Trophoblast cell (in vitro differentiated cells and primary cell): ENCODE results near the gene MINAR2.

ENCODE experiments used
- DNase-seq, 2 donors: peaks; one replicate each; pipeline ENCODE4 v3.0.0-alpha.2; 2016
- H2AFZ ChIP-seq: 2 replicates; pipeline ENCODE4 v1.6.1; 2013; ENCODE audit warnings: low read length, moderate library complexity, mild to moderate bottlenecking; ENCODE audit not compliant: insufficient read depth, poor library complexity
- H2AK5ac ChIP-seq: 2 replicates; pipeline ENCODE4 v1.6.1; 2013; ENCODE audit warnings: mild to moderate bottlenecking, low read length
- H2BK120ac ChIP-seq: 2 replicates; pipeline ENCODE4 v1.6.1; 2013; ENCODE audit warnings: low read length, mild to moderate bottlenecking, moderate library complexity; ENCODE audit not compliant: insufficient read depth, poor library complexity
- H2BK12ac ChIP-seq: 2 replicates; pipeline ENCODE4 v1.6.1; 2013; ENCODE audit warnings: mild to moderate bottlenecking, low read length, moderate library complexity
- H2BK5ac ChIP-seq: 2 replicates; pipeline ENCODE4 v1.6.1; 2013; ENCODE audit warnings: low read length, low read depth, moderate library complexity, mild to moderate bottlenecking; ENCODE audit not compliant: poor library complexity
- H3K14ac ChIP-seq: 2 replicates; pipeline ENCODE4 v1.6.1; 2013; ENCODE audit warnings: mild to moderate bottlenecking, low read length
- H3K18ac ChIP-seq: 2 replicates; pipeline ENCODE4 v1.6.1; 2013; ENCODE audit warnings: mild to moderate bottlenecking, low read length
- H3K23ac ChIP-seq: 2 replicates; pipeline ENCODE4 v1.6.1; 2013; ENCODE audit warnings: low read length
- H3K27ac ChIP-seq: 2 replicates; pipeline ENCODE4 v1.5.1; 2013; ENCODE audit warnings: low read depth, mild to moderate bottlenecking, inconsistent platforms, low read length, moderate library complexity
- H3K27me3 ChIP-seq: 2 replicates; pipeline ENCODE4 v1.6.1; 2013; ENCODE audit warnings: inconsistent platforms, mild to moderate bottlenecking, low read length, moderate library complexity; ENCODE audit not compliant: insufficient read depth
- H3K36me3 ChIP-seq, 2 experiments: 1 replicate in 1 of 2; 2 replicates in 1 of 2; pipeline ENCODE4 v1.6.1; 2013; ENCODE audit warnings: low read length in 2 of 2, mild to moderate bottlenecking in 2 of 2, moderate library complexity in 1 of 2; ENCODE audit not compliant: insufficient read depth in 2 of 2, control insufficient read depth in 1 of 2
- H3K4ac ChIP-seq: 2 replicates; pipeline ENCODE4 v1.6.1; 2013; ENCODE audit warnings: low read depth, mild to moderate bottlenecking, low read length, moderate library complexity
- H3K4me1 ChIP-seq, 2 experiments: 1 replicate in 1 of 2; 2 replicates in 1 of 2; pipeline ENCODE4 v1.6.1; 2013; ENCODE audit warnings: low read length in 2 of 2, mild to moderate bottlenecking in 2 of 2, moderate library complexity in 1 of 2; ENCODE audit not compliant: insufficient read depth in 2 of 2, control insufficient read depth in 1 of 2
- H3K4me2 ChIP-seq: 2 replicates; pipeline ENCODE4 v1.6.1; 2013; ENCODE audit warnings: inconsistent platforms, mild to moderate bottlenecking, low read length, moderate library complexity
- H3K4me3 ChIP-seq: 2 replicates; pipeline ENCODE4 v1.5.1; 2013; ENCODE audit warnings: mild to moderate bottlenecking, low read depth, low read length, inconsistent platforms
- H3K79me1 ChIP-seq: one replicate; pipeline ENCODE4 v1.6.1; 2013; ENCODE audit warnings: low read length
- H3K79me2 ChIP-seq: 2 replicates; pipeline ENCODE4 v1.6.1; 2013; ENCODE audit warnings: low read length, mild to moderate bottlenecking; ENCODE audit not compliant: control insufficient read depth, insufficient read depth, poor library complexity
- H3K9ac ChIP-seq: 2 replicates; pipeline ENCODE4 v1.6.1; 2013; ENCODE audit warnings: mild to moderate bottlenecking, low read length
- H3K9me3 ChIP-seq: 2 replicates; pipeline ENCODE4 v1.6.1; 2013; ENCODE audit warnings: low read depth, mild to moderate bottlenecking, control low read depth, inconsistent platforms, low read length; ENCODE audit not compliant: insufficient read depth
- H4K12ac ChIP-seq: 2 replicates; pipeline ENCODE4 v1.6.1; 2013; ENCODE audit warnings: low read depth, mild to moderate bottlenecking, low read length, moderate library complexity
- H4K8ac ChIP-seq: 2 replicates; pipeline ENCODE4 v1.6.1; 2013; ENCODE audit warnings: low read depth, mild to moderate bottlenecking, low read length, moderate library complexity
- H4K91ac ChIP-seq: one replicate; pipeline ENCODE4 v1.6.1; 2013; ENCODE audit warnings: low read depth, mild to moderate bottlenecking, low read length, moderate library complexity
- WGBS: extraction: QIAGEN DNeasy Blood & Tissue Kit; methylation state at CpG from one replicate; pipeline ENCODE4 v1.1.7; 2013; ENCODE audit warnings: missing lambda C conversion rate; ENCODE audit not compliant: insufficient read length, insufficient coverage; ENCODE audit errors: extremely low coverage; 5-methylcytosine and 5-hydroxymethylcytosine counted together

Gene MINAR2

DNA sequence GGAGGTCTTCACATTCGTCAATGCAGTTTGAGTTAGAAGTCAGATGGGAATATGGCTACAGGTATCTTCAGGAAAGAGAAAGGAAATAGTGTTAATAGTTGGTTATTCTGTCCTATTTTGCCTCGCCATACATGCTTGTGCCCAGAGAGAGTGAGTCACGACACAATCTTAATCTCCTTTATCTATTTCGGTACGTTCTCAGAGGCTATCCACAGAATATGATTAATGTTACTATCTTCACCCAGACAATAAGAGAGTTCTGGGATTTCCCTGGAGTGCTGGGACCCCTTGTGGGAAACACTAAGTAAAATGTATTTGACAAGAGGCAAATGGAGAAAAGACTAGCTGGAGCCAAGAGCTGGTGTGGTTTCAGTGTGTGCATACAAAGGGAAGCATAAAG, 25.5 kb downstream of the MINAR2 start:
- no CpG with 5 or more reads among the region's 5 CpGs for WGBS
- H3K4me3 ChIP-seq: no peak overlapping the region

DNA sequence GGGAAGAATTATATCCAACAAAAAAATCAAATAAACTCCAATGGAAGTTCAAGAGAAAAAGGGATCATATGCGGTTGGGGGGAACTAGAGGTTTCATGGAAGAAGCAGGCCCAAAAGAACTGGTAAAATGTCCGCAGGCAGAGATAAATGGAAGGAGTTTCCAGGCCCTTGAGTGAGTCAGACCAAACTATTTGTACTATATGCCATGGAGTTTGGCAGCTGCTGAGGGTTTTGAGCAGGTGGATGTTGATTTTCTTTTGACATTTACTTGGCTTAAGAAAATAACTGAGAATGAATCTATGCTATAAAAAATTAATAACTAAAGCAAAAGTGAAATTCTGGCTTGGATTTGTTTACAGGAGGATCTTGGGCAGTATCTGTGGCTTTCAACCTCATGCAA, 33.7 kb downstream of the MINAR2 start:
- WGBS: no CpG with 5 or more reads among the region's 2 CpGs

More for the DNA sequence above, 25.5 kb downstream of the MINAR2 start:
- no peak overlapping the region for H2BK12ac ChIP-seq
- H4K12ac ChIP-seq: no peak overlapping the region
- H3K4me1 ChIP-seq: no peaks in the 10 kb centered on the region
- H3K14ac ChIP-seq: no peak overlapping the region
- H3K4me2 ChIP-seq: no peak overlapping the region
- H2BK5ac ChIP-seq: no peak overlapping the region
- no peaks in the 10 kb centered on the region for H3K9me3 ChIP-seq
- H3K4ac ChIP-seq: no peak overlapping the region
- H3K9ac ChIP-seq: no peak overlapping the region
- H3K79me2 ChIP-seq: no peaks in the 10 kb centered on the region
- H3K23ac ChIP-seq: no peak overlapping the region
- no peak overlapping the region for H3K27ac ChIP-seq
- no peak overlapping the region for H2AFZ ChIP-seq
- no peak overlapping the region for H4K91ac ChIP-seq
- H3K79me1 ChIP-seq: no peaks in the 10 kb centered on the region
- no peak overlapping the region for H2AK5ac ChIP-seq
- H3K18ac ChIP-seq: no peak overlapping the region
- no peak for DNase-seq
- H3K27me3 ChIP-seq: no peaks in the 10 kb centered on the region
- no peak overlapping the region for H2BK120ac ChIP-seq
- no peak overlapping the region for H4K8ac ChIP-seq
- no peaks in the 10 kb centered on the region for H3K36me3 ChIP-seq

GRCh38 chr5:129803403-129803802, 55.5 kb downstream of the MINAR2 start:
- no peak overlapping the region for H2AK5ac ChIP-seq
- no peak overlapping the region for H2BK120ac ChIP-seq
- H3K14ac ChIP-seq: no peak overlapping the region
- H3K9ac ChIP-seq: no peak overlapping the region
- H3K79me1 ChIP-seq: no peaks in the 10 kb centered on the region
- no peaks in the 10 kb centered on the region for H3K79me2 ChIP-seq
- no peaks in the 10 kb centered on the region for H3K27me3 ChIP-seq
- no peak overlapping the region for H4K8ac ChIP-seq
- no peak overlapping the region for H3K4me2 ChIP-seq
- peaks cover 2% of the 10 kb centered on the region for H3K9me3 ChIP-seq
- H3K27ac ChIP-seq: no peak overlapping the region
- no CpG with 5 or more reads among the region's 5 CpGs for WGBS
- no peak for DNase-seq
- no peak overlapping the region for H4K12ac ChIP-seq
- H3K4ac ChIP-seq: no peak overlapping the region
- H3K23ac ChIP-seq: no peak overlapping the region
- no peaks in the 10 kb centered on the region for H3K4me1 ChIP-seq
- no peak overlapping the region for H3K18ac ChIP-seq
- no peak overlapping the region for H2AFZ ChIP-seq
- no peak overlapping the region for H4K91ac ChIP-seq
- H3K4me3 ChIP-seq: no peak overlapping the region
- no peak overlapping the region for H2BK12ac ChIP-seq
- H3K36me3 ChIP-seq: no peaks in the 10 kb centered on the region
- H2BK5ac ChIP-seq: no peak overlapping the region

More for the DNA sequence above, 33.7 kb downstream of the MINAR2 start:
- no peaks in the 10 kb centered on the region for H3K27me3 ChIP-seq
- no peak for DNase-seq
- H3K14ac ChIP-seq: no peak overlapping the region
- H2AFZ ChIP-seq: no peak overlapping the region
- H3K79me2 ChIP-seq: no peaks in the 10 kb centered on the region
- H3K4me1 ChIP-seq: no peaks in the 10 kb centered on the region
- no peaks in the 10 kb centered on the region for H3K79me1 ChIP-seq
- no peaks in the 10 kb centered on the region for H3K9me3 ChIP-seq
- no peak overlapping the region for H3K23ac ChIP-seq
- H3K27ac ChIP-seq: no peak overlapping the region
- no peak overlapping the region for H2BK12ac ChIP-seq
- H2BK5ac ChIP-seq: no peak overlapping the region
- H3K4me2 ChIP-seq: no peak overlapping the region
- no peak overlapping the region for H3K4ac ChIP-seq
- H4K91ac ChIP-seq: no peak overlapping the region
- H2BK120ac ChIP-seq: no peak overlapping the region
- no peak overlapping the region for H3K9ac ChIP-seq
- no peak overlapping the region for H4K8ac ChIP-seq
- H4K12ac ChIP-seq: no peak overlapping the region
- no peak overlapping the region for H2AK5ac ChIP-seq
- no peak overlapping the region for H3K4me3 ChIP-seq
- H3K36me3 ChIP-seq: no peaks in the 10 kb centered on the region
- H3K18ac ChIP-seq: no peak overlapping the region

GRCh38 chr5:129804705-129805104, 56.8 kb downstream of the MINAR2 start:
- H3K4me1 ChIP-seq: no peaks in the 10 kb centered on the region
- H3K14ac ChIP-seq: no peak overlapping the region
- H3K9me3 ChIP-seq: peaks cover 2% of the 10 kb centered on the region
- no peak overlapping the region for H3K4me2 ChIP-seq
- H3K79me1 ChIP-seq: no peaks in the 10 kb centered on the region
- no peak overlapping the region for H3K27ac ChIP-seq
- H2AK5ac ChIP-seq: no peak overlapping the region
- DNase-seq: no peak
- H4K91ac ChIP-seq: no peak overlapping the region
- H3K4me3 ChIP-seq: no peak overlapping the region
- no peak overlapping the region for H3K9ac ChIP-seq
- H3K23ac ChIP-seq: no peak overlapping the region
- H3K36me3 ChIP-seq: no peaks in the 10 kb centered on the region
- H4K8ac ChIP-seq: no peak overlapping the region
- H2AFZ ChIP-seq: no peak overlapping the region
- no peak overlapping the region for H2BK120ac ChIP-seq
- H2BK12ac ChIP-seq: no peak overlapping the region
- no peak overlapping the region for H4K12ac ChIP-seq
- H3K27me3 ChIP-seq: no peaks in the 10 kb centered on the region
- WGBS: no CpG with 5 or more reads among the region's 7 CpGs
- H3K79me2 ChIP-seq: no peaks in the 10 kb centered on the region
- no peak overlapping the region for H3K18ac ChIP-seq
- no peak overlapping the region for H3K4ac ChIP-seq
- no peak overlapping the region for H2BK5ac ChIP-seq
